GM10248 (cell line): ENCODE data around the gene ZDHHC13.

Experiments used
- CTCF ChIA-PET: fragments of 300-600 bp; sonication (Branson Sonifier 250); formaldehyde crosslinking; extraction: SDS; loops from one replicate; lab custom pipeline; 2021; ENCODE audit warnings: antibody characterized with exemption; lab: Yijun Ruan, JAX
- POLR2A ChIA-PET: fragments of 350-650 bp; sonication (Branson Sonifier 250); formaldehyde crosslinking; extraction: SDS; loops from one replicate; lab custom pipeline; 2020; ENCODE audit warnings: antibody characterized with exemption; lab: Yijun Ruan, JAX
- DNase-seq: peaks from one replicate; pipeline ENCODE4 v3.0.0; 2012; ENCODE audit errors: extremely low spot score
- TF ChIP-seq, protein P1 (sequence below): IDR thresholded peaks from 2 replicates; pipeline ENCODE4 v1.5.1; 2012; ENCODE audit warnings: mild to moderate bottlenecking, low read depth; ENCODE audit errors: extremely low read depth, missing control alignments, control extremely low read depth

The ZDHHC13 gene

DNA sequence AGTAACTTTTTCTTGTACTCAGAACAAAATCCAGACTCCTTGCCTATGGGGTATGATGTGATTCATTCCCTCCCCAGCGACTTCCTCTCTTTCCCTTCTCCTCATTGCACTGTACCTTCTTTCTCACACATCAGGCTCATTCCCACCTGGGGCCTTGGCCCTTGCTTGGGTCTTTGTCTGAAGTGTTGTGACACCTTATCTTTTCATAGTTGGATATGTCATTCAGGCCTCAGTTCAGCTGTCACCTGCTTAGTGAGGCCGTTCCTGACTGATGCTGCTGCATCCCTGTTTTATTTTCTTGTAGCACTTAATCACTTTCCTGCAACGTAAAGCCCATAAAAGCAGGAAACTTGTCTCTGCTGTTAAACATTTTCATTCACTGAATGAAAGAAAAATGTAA lies 39.9 kb downstream of the ZDHHC13 start:
- ChIA-PET CTCF (no interaction called here), POLR2A (no interaction called here)
- TF ChIP-seq, protein P1, sequence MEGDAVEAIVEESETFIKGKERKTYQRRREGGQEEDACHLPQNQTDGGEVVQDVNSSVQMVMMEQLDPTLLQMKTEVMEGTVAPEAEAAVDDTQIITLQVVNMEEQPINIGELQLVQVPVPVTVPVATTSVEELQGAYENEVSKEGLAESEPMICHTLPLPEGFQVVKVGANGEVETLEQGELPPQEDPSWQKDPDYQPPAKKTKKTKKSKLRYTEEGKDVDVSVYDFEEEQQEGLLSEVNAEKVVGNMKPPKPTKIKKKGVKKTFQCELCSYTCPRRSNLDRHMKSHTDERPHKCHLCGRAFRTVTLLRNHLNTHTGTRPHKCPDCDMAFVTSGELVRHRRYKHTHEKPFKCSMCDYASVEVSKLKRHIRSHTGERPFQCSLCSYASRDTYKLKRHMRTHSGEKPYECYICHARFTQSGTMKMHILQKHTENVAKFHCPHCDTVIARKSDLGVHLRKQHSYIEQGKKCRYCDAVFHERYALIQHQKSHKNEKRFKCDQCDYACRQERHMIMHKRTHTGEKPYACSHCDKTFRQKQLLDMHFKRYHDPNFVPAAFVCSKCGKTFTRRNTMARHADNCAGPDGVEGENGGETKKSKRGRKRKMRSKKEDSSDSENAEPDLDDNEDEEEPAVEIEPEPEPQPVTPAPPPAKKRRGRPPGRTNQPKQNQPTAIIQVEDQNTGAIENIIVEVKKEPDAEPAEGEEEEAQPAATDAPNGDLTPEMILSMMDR = no peak
- no peak for DNase-seq

GRCh38 chr11:19160847-19161246 lies 43.9 kb downstream of the ZDHHC13 start:
- no peak for DNase-seq
- TF ChIP-seq, protein P1 = no peak
- CTCF ChIA-PET = interaction anchor here (0.8 to 2.6 kb wide), 3 partner anchors 13 to 80 kb away, joined by 3 to 7 read pairs (median 3); no protein-coding TSS in a partner anchor
- POLR2A ChIA-PET = no interaction called here

DNA sequence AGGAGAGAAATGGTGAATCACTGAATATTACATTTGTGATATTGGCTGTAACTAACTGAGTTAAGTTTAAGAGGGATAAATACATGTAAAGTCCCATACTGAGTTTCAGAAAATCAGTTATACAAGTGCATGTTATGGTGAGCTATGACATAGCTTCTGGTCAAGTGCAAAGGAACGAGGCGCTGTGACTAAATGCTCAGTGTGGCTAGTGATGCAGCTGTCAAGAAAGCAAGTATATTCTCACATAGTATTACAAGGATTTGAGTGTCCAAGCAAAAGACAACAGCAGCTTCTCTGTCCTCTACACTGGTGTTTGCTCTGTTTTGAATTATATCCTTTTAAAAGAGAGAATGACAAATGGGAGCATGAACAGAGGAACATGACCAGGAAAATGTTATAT lies 44.7 kb downstream of the ZDHHC13 start:
- no peak for DNase-seq
- POLR2A ChIA-PET = no interaction called here
- TF ChIP-seq, protein P1 = no peak
- CTCF ChIA-PET = interaction anchor here (1.5 to 2.6 kb wide), 4 partner anchors 14 to 98 kb away, joined by 3 to 7 read pairs (median 6); no protein-coding TSS in a partner anchor

DNA sequence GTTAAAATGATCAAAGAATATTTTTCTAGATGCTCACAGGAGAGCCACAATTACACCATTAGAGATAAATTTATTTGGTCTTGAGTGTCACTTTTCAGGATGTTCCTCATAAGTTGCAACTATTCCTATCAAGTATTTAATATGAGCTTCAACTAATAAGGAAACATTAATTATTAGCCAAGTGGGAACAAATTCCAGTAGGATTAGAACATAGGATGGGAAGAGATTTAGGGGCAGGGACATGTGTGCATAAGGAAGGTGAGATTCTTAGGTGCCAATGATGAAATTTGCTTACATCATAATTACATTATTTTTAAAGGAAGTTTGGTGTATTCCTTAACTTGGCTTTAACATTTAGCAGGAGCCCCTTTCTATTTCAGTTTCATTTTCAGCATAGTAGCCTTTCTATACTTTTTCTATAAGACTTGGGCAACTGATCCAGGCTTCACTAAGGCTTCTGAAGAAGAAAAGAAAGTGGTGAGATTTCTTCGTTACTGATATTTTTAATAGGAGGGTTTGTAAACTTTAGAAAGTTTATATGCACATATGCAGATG lies 46.1 kb downstream of the ZDHHC13 start:
- TF ChIP-seq, protein P1 = no peak
- DNase-seq = no peak
- POLR2A ChIA-PET = no interaction called here
- CTCF ChIA-PET = interaction anchor here (0.9 to 2.3 kb wide), 3 partner anchors 29 to 97 kb away, joined by 3 to 6 read pairs (median 6); no protein-coding TSS in a partner anchor

- CTCF ChIA-PET = interaction anchor here (0.9 to 1.8 kb wide), 2 partner anchors 30 to 86 kb away, joined by 3 to 6 read pairs; no protein-coding TSS in a partner anchor
- POLR2A ChIA-PET = no interaction called here
- DNase-seq = no peak
These were observed 46.6 kb downstream of the ZDHHC13 start for GRCh38 chr11:19163617-19164016.

GRCh38 chr11:19164230-19164855 lies 47.4 kb downstream of the ZDHHC13 start:
- POLR2A ChIA-PET = no interaction called here
- DNase-seq = no peak

More at GRCh38 chr11:19163617-19164016, 46.6 kb downstream of the ZDHHC13 start:
- TF ChIP-seq, protein P1 = no peak

More at GRCh38 chr11:19164230-19164855, 47.4 kb downstream of the ZDHHC13 start:
- TF ChIP-seq, protein P1 = no peak
- CTCF ChIA-PET = no interaction called here
